HCT116 (cell line): ENCODE results near the gene IMPG2. TPM values are rescaled to one million over a fixed set of nuclear protein-coding genes. Genes with fewer than 3 reads are reported as not detected.

ENCODE experiments used
- total RNA-seq: library from RNA; stranded (reverse); gene quantifications from one replicate; pipeline ENCODE4 v1.2.1, GENCODE V29; 2021; ENCODE audit not compliant: unreplicated experiment

Gene IMPG2
- total RNA-seq, 1 experiment from 2014 or later = 0.20 TPM

Other genes starting within 250 kb of the IMPG2 start
- 7.9 TPM for gene SENP7, start 192.6 kb upstream of the IMPG2 start, total RNA-seq
- gene TRMT10C, start 241.3 kb upstream of the IMPG2 start, total RNA-seq = 36.4 TPM